H1 (cell line): ENCODE data around the gene ST6GALNAC5. TPM values are rescaled to one million over a fixed set of nuclear protein-coding genes. Genes with fewer than 3 reads are reported as not detected.

Experiments
- CTCF ChIA-PET: fragments of 300-600 bp; sonication (Branson Sonifier 250); formaldehyde crosslinking; loops from one replicate; lab custom pipeline; 2021; ENCODE audit not compliant: partially characterized antibody; lab: Charles Lee
- POLR2A ChIA-PET: fragments of 300-600 bp; sonication (Branson Sonifier 250); formaldehyde crosslinking; loops from one replicate; lab custom pipeline; 2021; ENCODE audit warnings: inconsistent platforms; ENCODE audit not compliant: partially characterized antibody; lab: Charles Lee
- DNase-seq, 2 experiments: peaks; one replicate each; pipeline versions ENCODE4 v3.0.0 to v3.0.0-alpha.2; 2010 to 2022; ENCODE audit warnings: low spot score in 2 of 2, low read depth in 1 of 2, mixed read lengths in 1 of 2
- FAIRE-seq: peaks from 2 replicates; lab custom pipeline; 2011; peaks lifted over from hg19 to GRCh38; lab: Jason Lieb, UNC
- H2AFZ ChIP-seq: 2 replicates; pipeline ENCODE4 v1.8.1; 2012; ENCODE audit warnings: low read length, inconsistent platforms
- H2AK5ac ChIP-seq: 2 replicates; pipeline ENCODE4 v1.6.1; 2013; ENCODE audit warnings: low read depth, low read length
- H2BK120ac ChIP-seq: replicated peaks from 2 replicates; pipeline ENCODE3; 2013; ENCODE audit warnings: low read depth, low read length, inconsistent platforms
- H2BK12ac ChIP-seq: 2 replicates; pipeline ENCODE4 v1.6.1; 2013; ENCODE audit warnings: low read depth, low read length
- H2BK15ac ChIP-seq: 2 replicates; pipeline ENCODE4 v1.6.1; 2013; ENCODE audit warnings: low read length
- H2BK20ac ChIP-seq: 2 replicates; pipeline ENCODE4 v1.6.1; 2013; ENCODE audit warnings: low read length
- H2BK5ac ChIP-seq: 2 replicates; pipeline ENCODE4 v1.6.1; 2013; ENCODE audit warnings: low read depth, low read length
- H3K14ac ChIP-seq: 2 replicates; pipeline ENCODE4 v1.6.1; 2013; ENCODE audit warnings: inconsistent platforms; ENCODE audit not compliant: insufficient read length
- H3K18ac ChIP-seq: 2 replicates; pipeline ENCODE4 v1.6.1; 2013; ENCODE audit warnings: low read length; ENCODE audit errors: extremely low read depth
- H3K23ac ChIP-seq: 2 replicates; pipeline ENCODE4 v1.6.1; 2013; ENCODE audit warnings: inconsistent platforms; ENCODE audit not compliant: insufficient read length
- H3K23me2 ChIP-seq: 2 replicates; pipeline ENCODE4 v1.6.1; 2013; ENCODE audit warnings: low read depth, low read length
- H3K27ac ChIP-seq: 2 replicates; pipeline ENCODE4 v1.6.1; 2011; ENCODE audit warnings: low read depth, low read length, inconsistent platforms
- H3K27me3 ChIP-seq, 4 experiments: replicated peaks in 1 of 4; 1 replicate in 1 of 4; 2 replicates in 3 of 4; pipeline versions ENCODE4 v1.6.1 to v1.8.1; 2011 to 2013; ENCODE audit warnings: low read length in 3 of 4, mild to moderate bottlenecking in 3 of 4, inconsistent platforms in 2 of 4, mixed read lengths in 2 of 4, moderate library complexity in 1 of 4; ENCODE audit not compliant: control insufficient read depth in 3 of 4, insufficient read depth in 3 of 4; ENCODE audit errors: extremely low read depth in 1 of 4
- H3K36me3 ChIP-seq, 4 experiments: 2 replicates each; pipeline versions ENCODE4 v1.6.1 to v1.8.1; 2011 to 2013; ENCODE audit warnings: mild to moderate bottlenecking in 4 of 4, low read length in 3 of 4, moderate library complexity in 2 of 4, control low read depth in 1 of 4, inconsistent platforms in 1 of 4; ENCODE audit not compliant: insufficient read depth in 4 of 4, control insufficient read depth in 2 of 4
- H3K4ac ChIP-seq: replicated peaks from 2 replicates; pipeline ENCODE3; 2013; ENCODE audit warnings: low read length, low read depth, mixed read lengths, inconsistent platforms; ENCODE audit not compliant: insufficient read length
- H3K4me1 ChIP-seq, 4 experiments: replicated peaks in 1 of 4; 1 replicate in 1 of 4; 2 replicates in 3 of 4; pipeline versions ENCODE4 v1.6.1 to v1.8.1; 2011 to 2013; ENCODE audit warnings: low read length in 3 of 4, inconsistent platforms in 2 of 4, mixed read lengths in 1 of 4; ENCODE audit not compliant: insufficient read depth in 4 of 4, control insufficient read depth in 3 of 4
- H3K4me2 ChIP-seq, 2 experiments: 2 replicates each; pipeline versions ENCODE4 v1.6.1 to v1.8.1; 2011 to 2013; ENCODE audit warnings: low read depth in 2 of 2, low read length in 2 of 2, control low read depth in 1 of 2, inconsistent platforms in 1 of 2, mild to moderate bottlenecking in 1 of 2; ENCODE audit not compliant: insufficient read depth in 1 of 2
- H3K4me3 ChIP-seq, 4 experiments: fragments of 200-600, 300-600 bp in 1 of 4; sonication (generic), shearing (Covaris generic), sonication (Bioruptor Twin) in 1 of 4; 2 replicates each; pipeline versions ENCODE4 v1.5.1 to v1.8.1; 2011 to 2016; ENCODE audit warnings: low read length in 4 of 4, low read depth in 3 of 4, control low read depth in 2 of 4, inconsistent platforms in 2 of 4, mild to moderate bottlenecking in 2 of 4, mixed read lengths in 1 of 4, moderate library complexity in 1 of 4; ENCODE audit not compliant: insufficient read depth in 2 of 4; ENCODE audit errors: extremely low read depth in 1 of 4
- H3K56ac ChIP-seq: replicated peaks from 2 replicates; pipeline ENCODE3; 2013; ENCODE audit warnings: low read depth, mild to moderate bottlenecking, mixed read lengths, low read length, inconsistent platforms; ENCODE audit not compliant: insufficient read length
- H3K79me1 ChIP-seq: 2 replicates; pipeline ENCODE4 v1.6.1; 2013; ENCODE audit warnings: low read depth, low read length, control low read depth
- H3K79me2 ChIP-seq, 2 experiments: 2 replicates each; pipeline versions ENCODE4 v1.6.1 to v1.8.1; 2012 to 2013; ENCODE audit warnings: low read length in 2 of 2, mild to moderate bottlenecking in 2 of 2, inconsistent platforms in 1 of 2; ENCODE audit not compliant: insufficient read depth in 2 of 2, control insufficient read depth in 1 of 2
- H3K9ac ChIP-seq, 4 experiments: replicated peaks in 1 of 4; 1 replicate in 1 of 4; 2 replicates in 3 of 4; pipeline versions ENCODE4 v1.6.1 to v1.8.1; 2011 to 2013; ENCODE audit warnings: low read depth in 3 of 4, low read length in 3 of 4, control low read depth in 2 of 4, mild to moderate bottlenecking in 2 of 4, moderate library complexity in 2 of 4, inconsistent platforms in 1 of 4; ENCODE audit errors: extremely low read depth in 1 of 4
- H3K9me3 ChIP-seq, 2 experiments: 2 replicates each; pipeline versions ENCODE4 v1.6.1 to v1.8.1; 2012 to 2013; ENCODE audit warnings: mild to moderate bottlenecking in 2 of 2, moderate library complexity in 2 of 2, control low read depth in 1 of 2, inconsistent platforms in 1 of 2, low read depth in 1 of 2, low read length in 1 of 2, mixed read lengths in 1 of 2; ENCODE audit not compliant: insufficient read depth in 2 of 2
- H4K20me1 ChIP-seq, 2 experiments: replicated peaks in 1 of 2; 2 replicates each; pipeline versions ENCODE3 to v1.8.1; 2011 to 2013; ENCODE audit warnings: inconsistent platforms in 2 of 2, low read length in 2 of 2, mild to moderate bottlenecking in 1 of 2; ENCODE audit not compliant: insufficient read depth in 2 of 2, control insufficient read depth in 1 of 2
- H4K5ac ChIP-seq: 2 replicates; pipeline ENCODE4 v1.6.1; 2013; ENCODE audit warnings: low read length, low read depth, mixed read lengths, inconsistent platforms; ENCODE audit not compliant: insufficient read length
- H4K8ac ChIP-seq: 2 replicates; pipeline ENCODE4 v1.8.0; 2013; ENCODE audit warnings: mild to moderate bottlenecking, moderate library complexity, low read length, inconsistent platforms; ENCODE audit not compliant: insufficient read depth; ENCODE audit errors: extremely low read depth
- H4K91ac ChIP-seq: replicated peaks from 2 replicates; pipeline ENCODE3; 2013; ENCODE audit warnings: low read length, mixed read lengths, inconsistent platforms; ENCODE audit not compliant: insufficient read length
- SUZ12 ChIP-seq: fragments of 200-600 bp; sonication (generic); IDR thresholded peaks from 2 replicates; pipeline ENCODE4 v1.6.1; 2012; ENCODE audit warnings: mild to moderate bottlenecking, inconsistent platforms, low read length, moderate library complexity, mixed read lengths
- polyA plus RNA-seq, 7 experiments: library from polyadenylated mRNA; depleted of rRNA in 3 of 7; stranded (reverse) in 5 of 7; unstranded in 2 of 7; fragments of >200 nt in 5 of 7; fragments of 200-250 nt in 2 of 7; gene quantifications; 1 replicate in 5 of 7; 2 replicates in 1 of 7; 4 replicates in 1 of 7; pipeline versions ENCODE4 v1.2.1 to v1.2.3, GENCODE V29; 2011 to 2013; ENCODE audit warnings: missing spikeins in 2 of 7, mixed read lengths in 2 of 7
- total RNA-seq: library from RNA; stranded (reverse); fragmentation: NEBNext Ultra II Directional; extraction: Animal tissue kit (Norgen Biotek cat#: 25700); gene quantifications from 2 replicates; pipeline ENCODE4 v1.2.1, GENCODE V29; 2021

The ST6GALNAC5 gene
- total and polyA plus RNA-seq, 2 of the 8 experiments (the other 6 are each of a cell fraction or from before 2014, with no cell fraction given), result 6.2 to 7.3 TPM

- H3K36me3 ChIP-seq, result no peaks in the 10 kb centered on the region
- H2BK20ac ChIP-seq, result no peak overlapping the region
- H3K14ac ChIP-seq, result no peak overlapping the region
- no peak overlapping the region for H4K8ac ChIP-seq
- H3K18ac ChIP-seq, result no peak overlapping the region
- H2BK15ac ChIP-seq, result no peak overlapping the region
- H3K9me3 ChIP-seq, result no peaks in the 10 kb centered on the region
- peaks cover 0 to under 1% (median 0%) of the 10 kb centered on the region in 4 experiments; a peak in 3 of 7 replicates for H3K27me3 ChIP-seq
- no peaks in the 10 kb centered on the region for H3K79me1 ChIP-seq
- H4K5ac ChIP-seq, result no peak overlapping the region
- DNase-seq (no peak), FAIRE-seq (no peak)
- no peaks in the 10 kb centered on the region for H3K79me2 ChIP-seq
- no peak overlapping the region for H3K27ac ChIP-seq
- H3K9ac ChIP-seq, result no peak overlapping the region
- H3K56ac ChIP-seq, result no peak overlapping the region
- H4K91ac ChIP-seq, result no peak overlapping the region
- CTCF ChIA-PET, result no interaction called here
- no peaks in the 10 kb centered on the region; a peak in 1 of 7 replicates for H3K4me1 ChIP-seq
- H3K23ac ChIP-seq, result no peak overlapping the region
- no peak overlapping the region for H2BK120ac ChIP-seq
- H2BK5ac ChIP-seq, result no peak overlapping the region
- no peaks in the 10 kb centered on the region for H4K20me1 ChIP-seq
- H2AFZ ChIP-seq, result no peak overlapping the region
- no peak overlapping the region for H2BK12ac ChIP-seq
- no peak overlapping the region for H3K4me2 ChIP-seq
- POLR2A ChIA-PET, result no interaction called here
- no peak overlapping the region for H2AK5ac ChIP-seq
- H3K23me2 ChIP-seq, result peaks cover under 1% of the 10 kb centered on the region; the same call in 1 of the 2 replicates
- H3K4ac ChIP-seq, result no peak overlapping the region
- no peak overlapping the region for H3K4me3 ChIP-seq
- no peak for TF ChIP-seq SUZ12
These were observed 4.8 kb upstream of the ST6GALNAC5 start for GRCh38 chr1:76862447-76862846.
